HEK293T (cell line): Measurements from ENCODE around the gene ESPNL.

Source experiments
- ARNT ChIP-seq: fragments of 450-650 bp; IDR thresholded peaks from 2 replicates; pipeline ENCODE4 v1.6.1; 2017; ENCODE audit warnings: mild to moderate bottlenecking
- BHLHE40 ChIP-seq: fragments of 450-650 bp; IDR thresholded peaks from 2 replicates; pipeline ENCODE4 v1.6.1; 2016; ENCODE audit warnings: mild to moderate bottlenecking, moderate library complexity, borderline replicate concordance
- CTBP1 ChIP-seq: fragments of 450-650 bp; IDR thresholded peaks from 2 replicates; pipeline ENCODE4 v1.6.1; 2016; ENCODE audit warnings: borderline replicate concordance
- ELF4 ChIP-seq: fragments of 450-650 bp; IDR thresholded peaks from 2 replicates; pipeline ENCODE4 v1.6.1; 2017; ENCODE audit warnings: antibody characterized with exemption
- FOXA1 ChIP-seq: fragments of 450-650 bp; IDR thresholded peaks from 2 replicates; pipeline ENCODE4 v1.6.1; 2016; ENCODE audit warnings: mild to moderate bottlenecking
- NFRKB ChIP-seq: fragments of 450-650 bp; IDR thresholded peaks from 2 replicates; pipeline ENCODE4 v1.6.1; 2016; ENCODE audit warnings: mild to moderate bottlenecking, moderate library complexity
- PKNOX1 ChIP-seq: fragments of 450-650 bp; IDR thresholded peaks from 2 replicates; pipeline ENCODE4 v1.6.1; 2016
- SP1 ChIP-seq: fragments of 450-650 bp; IDR thresholded peaks from 2 replicates; pipeline ENCODE4 v1.6.1; 2017
- TARDBP ChIP-seq: fragments of 450-650 bp; IDR thresholded peaks from 2 replicates; pipeline ENCODE4 v1.6.1; 2016
- ZNF384 ChIP-seq: fragments of 450-650 bp; IDR thresholded peaks from 2 replicates; pipeline ENCODE4 v1.6.1; 2016

GRCh38 chr2:238167344-238167715 is 67.2 kb downstream of the ESPNL start:
- TF ChIP-seq TARDBP (no peak), CTBP1 (no peak), BHLHE40 (no peak), NFRKB (no peak), SP1 (no peak), ZNF384 (no peak), ARNT (no peak), ELF4 (no peak), PKNOX1 (no peak), FOXA1 (no peak)
